Cardiac muscle cell (in vitro differentiated cells and primary cell): Measurements from ENCODE around the gene MAP3K2. TPM values are rescaled to one million over a fixed set of nuclear protein-coding genes. Genes with fewer than 3 reads are reported as not detected.

Experiments used
- DNase-seq, 2 donors: peaks; one replicate each; pipeline versions ENCODE4 v3.0.0 to v3.0.0-alpha.2; 2010 to 2017; ENCODE audit warnings: low read depth in 1 of 2, low spot score in 1 of 2
- H3K27ac ChIP-seq: fragments of 200-600 bp; sonication (generic); 2 replicates; pipeline ENCODE4 v1.5.1; 2016
- H3K27me3 ChIP-seq: fragments of 200-600 bp; sonication (generic); 2 replicates; pipeline ENCODE4 v1.6.0; 2016; ENCODE audit warnings: control low read depth
- H3K36me3 ChIP-seq: fragments of 200-600 bp; sonication (generic); 2 replicates; pipeline ENCODE4 v1.5.1; 2016; ENCODE audit warnings: control low read depth
- H3K4me1 ChIP-seq: fragments of 200-600 bp; sonication (generic); 2 replicates; pipeline ENCODE4 v1.8.1; 2017; ENCODE audit warnings: low read depth, mild to moderate bottlenecking, mixed run types
- H3K4me3 ChIP-seq: fragments of 200-600 bp; sonication (generic); 2 replicates; pipeline ENCODE4 v1.5.1; 2016; ENCODE audit warnings: mild to moderate bottlenecking
- H3K9me3 ChIP-seq: fragments of 200-600 bp; sonication (generic); 2 replicates; pipeline ENCODE4 v1.5.1; 2017; ENCODE audit warnings: low read depth, mild to moderate bottlenecking, control low read depth
- polyA plus RNA-seq: library from polyadenylated mRNA; unstranded; fragments of >200 nt; fragmentation: Nextera tagmentation; extraction: Ambion mirVana; gene quantifications from 2 replicates; pipeline ENCODE4 v1.2.1, GENCODE V29; 2016
- total RNA-seq: library from RNA; depleted of rRNA; stranded (reverse); fragments of >200 nt; gene quantifications from 2 replicates; pipeline ENCODE4 v1.2.3, GENCODE V29; 2016
- TF ChIP-seq, protein P1 (sequence below): IDR thresholded peaks from 2 replicates; pipeline ENCODE4 v1.5.1; 2012; ENCODE audit warnings: low read depth, mild to moderate bottlenecking, low read length

The MAP3K2 gene
- total and polyA plus RNA-seq, 2 experiments from 2014 or later, result 36.6 to 40.2 TPM

DNA sequence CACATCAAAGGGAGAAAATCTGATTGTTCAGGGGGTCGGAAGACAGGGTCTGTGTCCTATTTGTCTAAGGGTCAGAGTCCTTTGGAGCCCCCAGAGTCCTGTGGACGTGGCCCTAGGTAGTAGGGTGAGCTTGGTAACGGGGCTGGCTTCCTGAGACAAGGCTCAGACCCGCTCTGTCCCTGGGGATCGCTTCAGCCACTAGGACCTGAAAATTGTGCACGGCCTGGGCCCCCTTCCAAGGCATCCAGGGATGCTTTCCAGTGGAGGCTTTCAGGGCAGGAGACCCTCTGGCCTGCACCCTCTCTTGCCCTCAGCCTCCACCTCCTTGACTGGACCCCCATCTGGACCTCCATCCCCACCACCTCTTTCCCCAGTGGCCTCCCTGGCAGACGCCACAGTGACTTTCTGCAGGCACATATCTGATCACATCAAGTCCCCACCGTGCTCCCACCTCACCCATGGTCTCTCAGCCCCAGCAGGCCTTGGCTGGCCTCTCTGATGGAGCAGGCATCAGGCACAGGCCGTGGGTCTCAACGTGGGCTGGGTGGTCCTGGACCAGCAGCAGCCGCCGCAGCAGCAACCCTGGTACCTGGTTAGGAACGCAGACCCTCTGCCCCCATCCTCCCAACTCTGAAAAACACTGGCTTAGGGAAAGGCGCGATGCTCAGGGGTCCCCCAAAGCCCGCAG, 34.2 kb upstream of the MAP3K2 start:
- Histone ChIP-seq H3K27me3 (peaks cover 61% of the 10 kb centered on the region), H3K27ac (no peak overlapping the region)

DNA sequence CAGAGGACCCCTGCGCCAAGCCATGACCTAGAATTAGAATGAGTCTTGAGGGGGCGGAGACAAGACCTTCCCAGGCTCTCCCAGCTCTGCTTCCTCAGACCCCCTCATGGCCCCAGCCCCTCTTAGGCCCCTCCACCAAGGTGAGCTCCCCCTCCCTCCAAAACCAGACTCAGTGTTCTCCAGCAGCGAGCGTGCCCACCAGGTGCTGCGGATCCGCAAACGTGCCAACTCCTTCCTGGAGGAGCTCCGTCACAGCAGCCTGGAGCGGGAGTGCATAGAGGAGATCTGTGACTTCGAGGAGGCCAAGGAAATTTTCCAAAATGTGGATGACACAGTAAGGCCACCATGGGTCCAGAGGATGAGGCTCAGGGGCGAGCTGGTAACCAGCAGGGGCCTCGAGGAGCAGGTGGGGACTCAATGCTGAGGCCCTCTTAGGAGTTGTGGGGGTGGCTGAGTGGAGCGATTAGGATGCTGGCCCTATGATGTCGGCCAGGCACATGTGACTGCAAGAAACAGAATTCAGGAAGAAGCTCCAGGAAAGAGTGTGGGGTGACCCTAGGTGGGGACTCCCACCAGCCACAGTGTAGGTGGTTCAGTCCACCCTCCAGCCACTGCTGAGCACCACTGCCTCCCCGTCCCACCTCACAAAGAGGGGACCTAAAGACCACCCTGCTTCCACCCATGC, 33.5 kb upstream of the MAP3K2 start:
- Histone ChIP-seq H3K4me3 (no peak overlapping the region), H3K27me3 (peaks cover 69% of the 10 kb centered on the region)

More for the DNA sequence above, 34.2 kb upstream of the MAP3K2 start:
- Histone ChIP-seq H3K4me3 (no peak overlapping the region), H3K4me1 (no peaks in the 10 kb centered on the region), H3K36me3 (no peaks in the 10 kb centered on the region), H3K9me3 (no peaks in the 10 kb centered on the region)
- TF ChIP-seq, protein P1, sequence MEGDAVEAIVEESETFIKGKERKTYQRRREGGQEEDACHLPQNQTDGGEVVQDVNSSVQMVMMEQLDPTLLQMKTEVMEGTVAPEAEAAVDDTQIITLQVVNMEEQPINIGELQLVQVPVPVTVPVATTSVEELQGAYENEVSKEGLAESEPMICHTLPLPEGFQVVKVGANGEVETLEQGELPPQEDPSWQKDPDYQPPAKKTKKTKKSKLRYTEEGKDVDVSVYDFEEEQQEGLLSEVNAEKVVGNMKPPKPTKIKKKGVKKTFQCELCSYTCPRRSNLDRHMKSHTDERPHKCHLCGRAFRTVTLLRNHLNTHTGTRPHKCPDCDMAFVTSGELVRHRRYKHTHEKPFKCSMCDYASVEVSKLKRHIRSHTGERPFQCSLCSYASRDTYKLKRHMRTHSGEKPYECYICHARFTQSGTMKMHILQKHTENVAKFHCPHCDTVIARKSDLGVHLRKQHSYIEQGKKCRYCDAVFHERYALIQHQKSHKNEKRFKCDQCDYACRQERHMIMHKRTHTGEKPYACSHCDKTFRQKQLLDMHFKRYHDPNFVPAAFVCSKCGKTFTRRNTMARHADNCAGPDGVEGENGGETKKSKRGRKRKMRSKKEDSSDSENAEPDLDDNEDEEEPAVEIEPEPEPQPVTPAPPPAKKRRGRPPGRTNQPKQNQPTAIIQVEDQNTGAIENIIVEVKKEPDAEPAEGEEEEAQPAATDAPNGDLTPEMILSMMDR, result no peak
- no peak for DNase-seq

DNA sequence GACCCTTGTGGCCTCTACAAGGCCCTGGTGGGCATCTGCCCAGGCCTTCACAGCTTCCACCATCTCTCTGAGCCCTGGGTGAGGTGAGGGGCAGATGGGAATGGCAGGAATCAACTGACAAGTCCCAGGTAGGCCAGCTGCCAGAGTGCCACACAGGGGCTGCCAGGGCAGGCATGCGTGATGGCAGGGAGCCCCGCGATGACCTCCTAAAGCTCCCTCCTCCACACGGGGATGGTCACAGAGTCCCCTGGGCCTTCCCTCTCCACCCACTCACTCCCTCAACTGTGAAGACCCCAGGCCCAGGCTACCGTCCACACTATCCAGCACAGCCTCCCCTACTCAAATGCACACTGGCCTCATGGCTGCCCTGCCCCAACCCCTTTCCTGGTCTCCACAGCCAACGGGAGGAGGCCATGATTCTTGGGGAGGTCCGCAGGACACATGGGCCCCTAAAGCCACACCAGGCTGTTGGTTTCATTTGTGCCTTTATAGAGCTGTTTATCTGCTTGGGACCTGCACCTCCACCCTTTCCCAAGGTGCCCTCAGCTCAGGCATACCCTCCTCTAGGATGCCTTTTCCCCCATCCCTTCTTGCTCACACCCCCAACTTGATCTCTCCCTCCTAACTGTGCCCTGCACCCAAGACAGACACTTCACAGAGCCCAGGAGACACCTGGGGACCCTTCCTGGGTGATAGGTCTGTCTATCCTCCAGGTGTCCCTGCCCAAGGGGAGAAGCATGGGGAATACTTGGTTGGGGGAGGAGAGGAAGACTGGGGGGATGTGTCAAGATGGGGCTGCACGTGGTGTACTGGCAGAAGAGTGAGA, 32.5 kb upstream of the MAP3K2 start:
- Histone ChIP-seq H3K27ac (no peak overlapping the region), H3K4me3 (no peak overlapping the region), H3K27me3 (peaks cover 70% of the 10 kb centered on the region), H3K4me1 (peaks cover 5% of the 10 kb centered on the region), H3K9me3 (no peaks in the 10 kb centered on the region), H3K36me3 (no peaks in the 10 kb centered on the region)
- no peak for DNase-seq
- TF ChIP-seq, protein P1, result no peak

More for the DNA sequence above, 33.5 kb upstream of the MAP3K2 start:
- Histone ChIP-seq H3K9me3 (no peaks in the 10 kb centered on the region), H3K36me3 (no peaks in the 10 kb centered on the region), H3K27ac (no peak overlapping the region), H3K4me1 (no peaks in the 10 kb centered on the region)
- TF ChIP-seq, protein P1, result no peak
- DNase-seq, result no peak

DNA sequence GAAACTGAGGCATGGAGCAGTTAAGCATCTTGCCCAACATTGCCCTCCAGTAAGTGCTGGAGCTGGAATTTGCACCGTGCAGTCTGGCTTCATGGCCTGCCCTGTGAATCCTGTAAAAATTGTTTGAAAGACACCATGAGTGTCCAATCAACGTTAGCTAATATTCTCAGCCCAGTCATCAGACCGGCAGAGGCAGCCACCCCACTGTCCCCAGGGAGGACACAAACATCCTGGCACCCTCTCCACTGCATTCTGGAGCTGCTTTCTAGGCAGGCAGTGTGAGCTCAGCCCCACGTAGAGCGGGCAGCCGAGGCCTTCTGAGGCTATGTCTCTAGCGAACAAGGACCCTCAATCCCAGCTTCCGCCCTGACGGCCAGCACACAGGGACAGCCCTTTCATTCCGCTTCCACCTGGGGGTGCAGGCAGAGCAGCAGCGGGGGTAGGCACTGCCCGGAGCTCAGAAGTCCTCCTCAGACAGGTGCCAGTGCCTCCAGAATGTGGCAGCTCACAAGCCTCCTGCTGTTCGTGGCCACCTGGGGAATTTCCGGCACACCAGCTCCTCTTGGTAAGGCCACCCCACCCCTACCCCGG, 31.8 kb upstream of the MAP3K2 start:
- H3K9me3 ChIP-seq, result no peaks in the 10 kb centered on the region
- peaks cover 8% of the 10 kb centered on the region for H3K4me1 ChIP-seq
- peaks cover 63% of the 10 kb centered on the region for H3K27me3 ChIP-seq
- TF ChIP-seq, protein P1, result no peak
- no peaks in the 10 kb centered on the region for H3K36me3 ChIP-seq
- no peak overlapping the region for H3K27ac ChIP-seq
- DNase-seq, result no peak
- no peak overlapping the region for H3K4me3 ChIP-seq

DNA sequence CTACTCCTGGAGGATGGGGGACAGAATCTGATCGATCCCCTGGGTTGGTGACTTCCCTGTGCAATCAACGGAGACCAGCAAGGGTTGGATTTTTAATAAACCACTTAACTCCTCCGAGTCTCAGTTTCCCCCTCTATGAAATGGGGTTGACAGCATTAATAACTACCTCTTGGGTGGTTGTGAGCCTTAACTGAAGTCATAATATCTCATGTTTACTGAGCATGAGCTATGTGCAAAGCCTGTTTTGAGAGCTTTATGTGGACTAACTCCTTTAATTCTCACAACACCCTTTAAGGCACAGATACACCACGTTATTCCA, 31.3 kb upstream of the MAP3K2 start:
- peaks cover 58% of the 10 kb centered on the region for H3K27me3 ChIP-seq
- H3K4me1 ChIP-seq, result peaks cover 8% of the 10 kb centered on the region
- TF ChIP-seq, protein P1, result no peak
- H3K4me3 ChIP-seq, result no peak overlapping the region
- H3K27ac ChIP-seq, result no peak overlapping the region
- H3K9me3 ChIP-seq, result no peaks in the 10 kb centered on the region
- no peaks in the 10 kb centered on the region for H3K36me3 ChIP-seq
- DNase-seq, result no peak
